Psoas muscle (tissue), 8 donors: ENCODE data around the gene MGP. TPM values are rescaled to one million over a fixed set of nuclear protein-coding genes. Genes with fewer than 3 reads are reported as not detected.

ENCODE experiments used
- ATAC-seq, 4 donors: fragments of 200-7000 bp; cut with Tn5 transposase; one replicate each; pipeline ENCODE4 v1.9.1; 2020; ENCODE audit warnings: moderate library complexity in 3 of 4, mild to moderate bottlenecking in 2 of 4
- DNase-seq, 2 donors: peaks; one replicate each; pipeline ENCODE4 v3.0.0-alpha.2; 2020
- H3K27ac ChIP-seq: fragments of 200-600 bp; one replicate; pipeline ENCODE4 v1.8.0; 2022
- H3K27me3 ChIP-seq, 3 donors: fragments of 200-600 bp in 1 of 3; one replicate each; pipeline versions ENCODE4 v1.6.1 to v1.8.0; 2013 to 2022; ENCODE audit warnings: low read length in 2 of 3, mild to moderate bottlenecking in 2 of 3, moderate library complexity in 1 of 3; ENCODE audit not compliant: insufficient read depth in 3 of 3
- H3K36me3 ChIP-seq, 2 donors: fragments of 200-600 bp in 1 of 2; one replicate each; pipeline versions ENCODE4 v1.6.1 to v1.8.0; 2013 to 2022; ENCODE audit warnings: low read depth in 1 of 2, mild to moderate bottlenecking in 1 of 2, moderate library complexity in 1 of 2; ENCODE audit not compliant: insufficient read depth in 1 of 2
- H3K4me1 ChIP-seq: fragments of 200-600 bp; one replicate; pipeline ENCODE4 v1.8.0; 2022
- H3K4me3 ChIP-seq: fragments of 200-600 bp; one replicate; pipeline ENCODE4 v1.8.0; 2022; ENCODE audit warnings: mild to moderate bottlenecking
- H3K9me3 ChIP-seq: fragments of 200-600 bp; one replicate; pipeline ENCODE4 v1.8.0; 2022
- CTCF ChIP-seq: fragments of 200-600 bp; IDR thresholded peaks from one replicate; pipeline ENCODE4 v1.8.0; 2022; ENCODE audit warnings: antibody characterized with exemption
- WGBS, 3 donors: extraction: QIAGEN DNeasy Blood & Tissue Kit; methylation state at CpG; one replicate each; pipeline versions ENCODE4 v1.1.6 to v1.1.7; 2013; 5-methylcytosine and 5-hydroxymethylcytosine counted together
- intact Hi-C, 2 donors: fragments of 100-400 bp; cut with DNase I; formaldehyde crosslinking; loops; one replicate each; pipeline versions ENCODE4 v1.11.0 to v1.14.2; 2022
- polyA plus RNA-seq, 3 donors: library from polyadenylated mRNA; stranded (reverse); fragments of 200-250 nt; gene quantifications; one replicate each; pipeline ENCODE4 v1.2.3, GENCODE V29; 2013
- total RNA-seq, 4 donors: library from RNA; stranded (reverse); fragmentation: NEBNext Ultra II Directional in 2 of 4; extraction: Animal tissue kit (Norgen Biotek cat#: 25700) in 2 of 4; gene quantifications; one replicate each; pipeline versions ENCODE4 v1.2.1 to v1.2.4, GENCODE V29; 2021 to 2023
- donor health status: healthy with polysubstance abuse.
- donor health status: DM: no; HTN: no; CAD: no; lungs with moderate emphysema.
- donor health status: Bipolar disorder and iron deficiency.
- donor health status: healthy.
- donor health status: DM: yes; HTN: yes; CAD: no.
- donor health status: DM: no; HTN: no; CAD: no.
- donor health status: DM: no; HTN: no; CAD: no.
- donor health status: DM: yes; HTN: yes; CAD: no.

The MGP gene
- total and polyA plus RNA-seq, 7 donors = 57.3 to 159 (median 79.1) TPM

- 97 to 100% (median 99%) methylated on average over 1 of the region's 1 CpG for WGBS, 3 donors
- DNase-seq = no peak
- no peaks in the 10 kb centered on the region for H3K36me3 ChIP-seq
- ATAC-seq = no peak
- no peaks in the 10 kb centered on the region for H3K27me3 ChIP-seq
- H3K4me1 ChIP-seq = no peaks in the 10 kb centered on the region
- no peak for TF ChIP-seq CTCF
- no peak overlapping the region for H3K27ac ChIP-seq
- H3K9me3 ChIP-seq = no peaks in the 10 kb centered on the region
- H3K4me3 ChIP-seq = no peak overlapping the region
- intact Hi-C loops = no loop called here
Measured at GRCh38 chr12:14878488-14878887, 7.2 kb downstream of the MGP start.

- intact Hi-C loops = no loop called here
- TF ChIP-seq CTCF = no peak
- no peak for DNase-seq
- no peak for ATAC-seq
- 47 to 96% (median 94%) methylated on average over 2 of the region's 2 CpGs for WGBS, 3 donors
- Histone ChIP-seq H3K27me3 (no peaks in the 10 kb centered on the region), H3K4me3 (no peak overlapping the region), H3K36me3 (no peaks in the 10 kb centered on the region), H3K4me1 (no peaks in the 10 kb centered on the region), H3K9me3 (no peaks in the 10 kb centered on the region), H3K27ac (no peak overlapping the region)
Measured at GRCh38 chr12:14876833-14877232, 8.8 kb downstream of the MGP start.

- intact Hi-C loops = loop anchor here in 1 of 2 donors (5.0 kb wide), 1 partner anchor 32 kb away; no protein-coding TSS in a partner anchor
- ATAC-seq = no peak
- 74 to 78% (median 74%) methylated on average over 3 of the region's 3 CpGs for WGBS, 3 donors
Measured at GRCh38 chr12:14874882-14875281, 10.8 kb downstream of the MGP start.

GRCh38 chr12:14873440-14874185 is 12.0 kb downstream of the MGP start:
- intact Hi-C loops = loop anchor here in 1 of 2 donors (5.0 kb wide), 1 partner anchor 34 kb away; no protein-coding TSS in a partner anchor
- ATAC-seq = no peak
- 15 to 75% (median 29%) methylated on average over 1 of the region's 1 CpG for WGBS, 3 donors
- no peak for DNase-seq
- H3K36me3 ChIP-seq = no peaks in the 10 kb centered on the region
- peaks cover 0 to 2% (median 0%) of the 10 kb centered on the region in 3 donors for H3K27me3 ChIP-seq
- no peak for TF ChIP-seq CTCF
- no peaks in the 10 kb centered on the region for H3K9me3 ChIP-seq
- no peak overlapping the region for H3K4me3 ChIP-seq
- no peaks in the 10 kb centered on the region for H3K4me1 ChIP-seq
- H3K27ac ChIP-seq = no peak overlapping the region

More at GRCh38 chr12:14874882-14875281, 10.8 kb downstream of the MGP start:
- TF ChIP-seq CTCF = no peak
- Histone ChIP-seq H3K36me3 (no peaks in the 10 kb centered on the region), H3K27me3 (no peaks in the 10 kb centered on the region), H3K4me3 (no peak overlapping the region), H3K27ac (no peak overlapping the region), H3K9me3 (no peaks in the 10 kb centered on the region), H3K4me1 (no peaks in the 10 kb centered on the region)
- no peak for DNase-seq
